GM12878 (cell line): ENCODE measurements around the gene SCAI. TPM values are rescaled to one million over a fixed set of nuclear protein-coding genes. Genes with fewer than 3 reads are reported as not detected.
A peak's percentile ranks its signal among the peaks of the same experiment; 100 is the strongest.

Source experiments
- ATAC-seq: fragments of 200-7000 bp; cut with Tn5 transposase; 3 replicates; pipeline ENCODE4 v1.9.1; 2020; ENCODE audit warnings: mild to moderate bottlenecking, moderate library complexity
- BruUV-seq: library from RNA; stranded (reverse); fragments of 400-500 nt; replicated peaks from 2 replicates; lab custom pipeline; 2021; lab: Mats Ljungman, UMichigan
- CTCF ChIA-PET: fragments of 300-600 bp; sonication (Branson Sonifier 250); formaldehyde crosslinking; extraction: SDS; loops from one replicate; lab custom pipeline; 2021; ENCODE audit warnings: inconsistent platforms; lab: Yijun Ruan, JAX
- POLR2A ChIA-PET: fragments of 350-600 bp; formaldehyde crosslinking; extraction: SDS; loops from one replicate; lab custom pipeline; 2021; ENCODE audit warnings: inconsistent platforms; lab: Charles Lee
- RAD21 ChIA-PET: fragments of 300-600 bp; sonication (Branson Sonifier 250); formaldehyde crosslinking; loops from one replicate; lab custom pipeline; 2023; ENCODE audit warnings: antibody characterized with exemption; ENCODE audit not compliant: unreplicated experiment; lab: Charles Lee
- SMC1A ChIA-PET: fragments of 300-600 bp; sonication (Branson Sonifier 250); formaldehyde crosslinking; loops from one replicate; lab custom pipeline; 2023; ENCODE audit not compliant: unreplicated experiment, uncharacterized antibody; lab: Charles Lee
- DNase-seq: peaks from one replicate; pipeline ENCODE4 v3.0.0-alpha.2; 2011; ENCODE audit warnings: low read depth, low spot score
- FAIRE-seq: peaks from 3 replicates; lab custom pipeline; 2011; peaks lifted over from hg19 to GRCh38; lab: Jason Lieb, UNC
- H2AFZ ChIP-seq: 2 replicates; pipeline ENCODE4 v1.6.0; 2011; ENCODE audit warnings: low read depth, low read length, control low read depth; ENCODE audit not compliant: control insufficient read depth
- H3K27ac ChIP-seq: 2 replicates; pipeline ENCODE4 v1.5.1; 2011; ENCODE audit warnings: control low read depth; ENCODE audit not compliant: control insufficient read depth, insufficient read depth
- H3K27me3 ChIP-seq, 2 experiments: replicated peaks in 1 of 2; 2 replicates each; pipeline versions ENCODE4 v1.6.0 to v1.6.1; 2011; ENCODE audit warnings: low read length in 1 of 2; ENCODE audit not compliant: control insufficient read depth in 2 of 2, insufficient read depth in 2 of 2
- H3K36me3 ChIP-seq, 2 experiments: 2 replicates each; pipeline ENCODE4 v1.5.1; 2011; ENCODE audit warnings: low read length in 1 of 2; ENCODE audit not compliant: control insufficient read depth in 2 of 2, insufficient read depth in 2 of 2
- H3K4me1 ChIP-seq: 2 replicates; pipeline ENCODE4 v1.6.1; 2011; ENCODE audit warnings: mild to moderate bottlenecking, low read length, moderate library complexity, mixed read lengths; ENCODE audit not compliant: control insufficient read depth, insufficient read depth
- H3K4me2 ChIP-seq: 2 replicates; pipeline ENCODE4 v1.6.0; 2011; ENCODE audit warnings: control low read depth; ENCODE audit not compliant: control insufficient read depth, insufficient read depth
- H3K4me3 ChIP-seq: fragments of 200-600 bp; sonication (generic); 2 replicates; pipeline ENCODE4 v1.5.1; 2016
- H3K79me2 ChIP-seq: 2 replicates; pipeline ENCODE4 v1.6.0; 2011; ENCODE audit warnings: low read length; ENCODE audit not compliant: control insufficient read depth, insufficient read depth
- H3K9ac ChIP-seq: 2 replicates; pipeline ENCODE4 v1.8.0; 2011; ENCODE audit warnings: low read length, control low read depth, mixed read lengths; ENCODE audit not compliant: control insufficient read depth, insufficient read depth
- H3K9me3 ChIP-seq: replicated peaks from 3 replicates; pipeline ENCODE4 v1.5.1; 2011; ENCODE audit warnings: mild to moderate bottlenecking, low read length; ENCODE audit not compliant: control insufficient read depth, insufficient read depth
- H4K20me1 ChIP-seq: 2 replicates; pipeline ENCODE4 v1.6.0; 2011; ENCODE audit not compliant: control insufficient read depth, insufficient read depth
- ATF7 ChIP-seq: fragments of 450-650 bp; IDR thresholded peaks from 2 replicates; pipeline ENCODE4 v1.6.1; 2016; ENCODE audit warnings: low read depth, mild to moderate bottlenecking
- BCL3 ChIP-seq: IDR thresholded peaks from 2 replicates; pipeline ENCODE4 v1.6.1; 2011; ENCODE audit warnings: borderline replicate concordance, low read depth, mild to moderate bottlenecking, moderate library complexity, low read length; ENCODE audit not compliant: insufficient read depth, poor library complexity, severe bottlenecking
- NRF1 ChIP-seq: conservative IDR thresholded peaks from 2 replicates; pipeline ENCODE4 v1.6.1; 2011; ENCODE audit warnings: mild to moderate bottlenecking, low read depth, low read length, improper control_type of control experiment
- WGBS: methylation state at CpG from one replicate; pipeline ENCODE4 v1.1.6; 2016; ENCODE audit warnings: low lambda C conversion rate; ENCODE audit not compliant: insufficient replicate concordance, insufficient coverage; ENCODE audit errors: missing lambda C conversion rate; 5-methylcytosine and 5-hydroxymethylcytosine counted together
- in situ Hi-C: fragments of 300-500 bp; cut with MboI; formaldehyde crosslinking; loops from 9 replicates; pipeline ENCODE4 v1.14.3; 2018; ENCODE audit warnings: mixed read lengths
- intact Hi-C: fragments of 100-400 bp; cut with micrococcal nuclease; formaldehyde crosslinking; loops from one replicate; pipeline ENCODE4 v1.14.2; 2022; ENCODE audit not compliant: unreplicated experiment
- polyA plus RNA-seq, 11 experiments: library from polyadenylated mRNA; depleted of rRNA in 4 of 11; unstranded in 6 of 11; stranded (reverse) in 5 of 11; fragments of >200 nt; fragmentation: Nextera tagmentation in 4 of 11; fragmentation: Illumina TruSeq in 1 of 11; extraction: Ambion mirVana in 4 of 11; extraction: Trizol in 1 of 11; gene quantifications; 1 replicate in 1 of 11; 2 replicates in 10 of 11; pipeline versions ENCODE4 v1.2.1 to v1.2.3, GENCODE V29; 2011 to 2016; ENCODE audit warnings: inconsistent platforms in 2 of 11, missing spikeins in 2 of 11, low read depth in 1 of 11
- total RNA-seq, 4 experiments: library from RNA; depleted of rRNA in 3 of 4; stranded (reverse); fragments of >200 nt in 3 of 4; fragmentation: Illumina TruSeq in 1 of 4; extraction: Trizol in 1 of 4; gene quantifications; 2 replicates each; pipeline versions ENCODE4 v1.2.1 to v1.2.3, GENCODE V29; 2013 to 2021

The SCAI gene
- total and polyA plus RNA-seq, 10 of the 15 experiments (the other 5 are each of a cell fraction or from before 2014, with no cell fraction given), result 0.52 to 8.8 (median 5.1) TPM

DNA sequence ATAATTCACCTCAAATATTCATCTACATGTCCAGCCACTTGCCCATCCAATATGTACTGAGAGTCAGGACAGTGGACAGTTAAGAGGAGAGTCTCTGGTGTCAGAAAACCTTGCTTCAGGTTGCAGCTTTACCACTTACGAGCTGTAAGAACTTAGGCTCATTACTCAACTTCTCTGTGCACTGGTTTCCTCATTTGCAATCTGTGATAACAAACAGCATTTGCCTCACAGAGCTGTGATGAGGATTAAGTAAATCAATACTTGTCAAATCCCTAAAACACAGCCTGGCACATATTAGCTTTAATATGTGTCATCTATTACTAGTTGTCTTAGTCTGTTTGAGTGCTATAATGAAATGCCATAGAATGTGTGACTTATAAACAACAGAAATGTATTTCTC is 211.0 kb downstream of the SCAI start:
- Histone ChIP-seq H3K4me3 (no peak overlapping the region), H3K79me2 (no peaks in the 10 kb centered on the region), H2AFZ (no peak overlapping the region), H3K27ac (no peak overlapping the region), H3K27me3 (no peaks in the 10 kb centered on the region), H3K9ac (no peak overlapping the region), H3K9me3 (no peaks in the 10 kb centered on the region), H4K20me1 (no peaks in the 10 kb centered on the region), H3K4me1 (peaks cover 10% of the 10 kb centered on the region), H3K36me3 (peaks cover 0 to 18% of the 10 kb centered on the region in 2 experiments; a peak in 3 of 4 replicates), H3K4me2 (no peak overlapping the region)
- ChIA-PET SMC1A (interaction anchor here (1.2 kb wide), 2 partner anchors 8 to 17 kb away, joined by 3 to 4 read pairs; no protein-coding TSS in a partner anchor), CTCF (interaction anchor here (1.0 to 1.6 kb wide), 3 partner anchors 18 to 211 kb away, joined by 3 to 6 read pairs (median 3); partner anchors contain the start of genes SCAI and WDR38), RAD21 (no interaction called here), POLR2A (interaction anchor here (0.5 kb wide), 1 partner anchor 18 kb away, joined by 6 read pairs; no protein-coding TSS in a partner anchor)
- TF ChIP-seq BCL3 (peak; percentile 66), ATF7 (no peak)
- ATAC-seq (no peak), DNase-seq (no peak), FAIRE-seq (no peak)
- no TSS peak for BruUV-seq
- intact Hi-C loops, result no loop called here
- in situ Hi-C loops, result no loop called here
- 94% methylated on average over 1 of the region's 1 CpG for WGBS

DNA sequence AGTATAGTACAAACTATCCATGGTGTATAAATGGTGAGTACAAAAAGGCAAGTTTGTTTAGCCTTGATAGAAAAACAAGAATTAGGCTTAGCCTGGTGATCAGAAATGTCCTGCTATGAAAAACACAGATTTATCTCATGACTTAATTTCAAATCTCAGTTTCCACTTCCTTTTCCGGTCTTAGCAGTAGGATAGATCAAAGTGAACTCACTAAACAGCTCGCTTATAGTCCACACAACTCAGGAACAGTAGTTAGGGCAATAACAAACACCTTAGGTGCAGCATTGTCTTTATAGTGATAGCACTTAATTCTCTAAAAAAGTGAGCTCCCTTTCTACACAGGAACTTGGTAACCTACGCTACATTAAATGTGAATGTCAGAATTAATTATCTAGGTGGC is 213.9 kb downstream of the SCAI start:
- H3K9me3 ChIP-seq, result no peaks in the 10 kb centered on the region
- H3K4me3 ChIP-seq, result no peak overlapping the region
- H3K4me1 ChIP-seq, result peaks cover 4% of the 10 kb centered on the region
- H3K79me2 ChIP-seq, result no peaks in the 10 kb centered on the region
- H3K27me3 ChIP-seq, result no peaks in the 10 kb centered on the region
- H4K20me1 ChIP-seq, result no peaks in the 10 kb centered on the region
- FAIRE-seq (no peak), ATAC-seq (no peak), DNase-seq (no peak)
- peaks cover 0 to 14% of the 10 kb centered on the region in 2 experiments; a peak in 3 of 4 replicates for H3K36me3 ChIP-seq
- no TSS peak for BruUV-seq
- H3K27ac ChIP-seq, result no peak overlapping the region
- CTCF ChIA-PET, result interaction anchor here (0.9 to 1.9 kb wide), 6 partner anchors 12 to 214 kb away, joined by 3 to 7 read pairs (median 4); partner anchors contain the start of genes SCAI and WDR38
- no peak overlapping the region for H2AFZ ChIP-seq
- intact Hi-C loops (no loop called here), in situ Hi-C loops (no loop called here)
- RAD21 ChIA-PET, result interaction anchor here (0.8 to 1.1 kb wide), 3 partner anchors 9 to 214 kb away, joined by 3 read pairs; partner anchors contain the start of gene SCAI
- no peak overlapping the region for H3K9ac ChIP-seq
- POLR2A ChIA-PET, result interaction anchor here (0.5 to 1.4 kb wide), 2 partner anchors 10 to 1191 kb away, joined by 3 to 5 read pairs; no protein-coding TSS in a partner anchor
- WGBS, result 96% methylated on average over 3 of the region's 3 CpGs
- SMC1A ChIA-PET, result interaction anchor here (0.8 to 1.8 kb wide), 6 partner anchors 10 to 214 kb away, joined by 3 to 6 read pairs (median 4); partner anchors contain the start of gene WDR38
- no peak overlapping the region for H3K4me2 ChIP-seq
- TF ChIP-seq NRF1, result no peak
- TF ChIP-seq, all 136 proteins: peak for 0
